ENCODE measurements around the gene ZNF397.

ZNF397 gene

DNA sequence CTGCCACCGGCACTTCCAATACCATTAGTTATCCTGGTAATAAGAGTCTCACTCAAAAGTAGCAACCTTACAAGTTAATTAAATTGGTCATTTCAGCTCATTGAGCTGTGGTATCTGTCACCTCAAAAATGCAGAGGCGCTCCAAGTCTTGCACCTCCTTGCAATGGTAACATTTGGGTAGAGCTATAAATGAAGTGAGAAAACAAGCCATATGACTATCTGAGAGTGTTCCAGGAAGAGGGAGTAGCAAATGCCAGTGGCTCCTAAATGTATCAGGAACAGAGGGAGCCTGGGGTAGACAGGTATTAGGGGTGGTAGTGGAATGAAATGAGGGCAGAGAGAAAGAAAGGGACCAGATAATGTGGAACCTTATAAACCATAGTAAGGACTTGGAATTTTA lies 55.2 kb downstream of the ZNF397 start:
- H3K4me3 Mint-ChIP-seq = no peak overlapping the region
- H3K9me3 Mint-ChIP-seq (ENCODE audit: low read depth) = peaks cover 23% of the 10 kb centered on the region
- peaks cover 43% of the 10 kb centered on the region for H3K4me1 Mint-ChIP-seq (ENCODE audit: low read depth)
- H3K27me3 Mint-ChIP-seq = no peaks in the 10 kb centered on the region
- peaks cover 68% of the 10 kb centered on the region for H3K36me3 Mint-ChIP-seq
- H3K27ac Mint-ChIP-seq = no peak overlapping the region

GRCh38 chr18:35303610-35304009 lies 62.8 kb downstream of the ZNF397 start:
- Mint-ChIP-seq H3K36me3 (peaks cover 76% of the 10 kb centered on the region), H3K4me1 (ENCODE audit: low read depth) (no peaks in the 10 kb centered on the region), H3K4me3 (no peak overlapping the region), H3K27me3 (no peaks in the 10 kb centered on the region), H3K27ac (no peak overlapping the region), H3K9me3 (ENCODE audit: low read depth) (peaks cover 61% of the 10 kb centered on the region)

GRCh38 chr18:35306588-35307250 lies 65.9 kb downstream of the ZNF397 start:
- Mint-ChIP-seq H3K4me1 (ENCODE audit: low read depth) (no peaks in the 10 kb centered on the region), H3K27ac (no peak overlapping the region), H3K27me3 (no peaks in the 10 kb centered on the region), H3K36me3 (peaks cover 63% of the 10 kb centered on the region), H3K4me3 (no peak overlapping the region), H3K9me3 (ENCODE audit: low read depth) (peaks cover 54% of the 10 kb centered on the region)

Data from activated naive CD8-positive, alpha-beta T cell (primary cell).